Measurements from ENCODE around the gene PPT2.

DNA sequence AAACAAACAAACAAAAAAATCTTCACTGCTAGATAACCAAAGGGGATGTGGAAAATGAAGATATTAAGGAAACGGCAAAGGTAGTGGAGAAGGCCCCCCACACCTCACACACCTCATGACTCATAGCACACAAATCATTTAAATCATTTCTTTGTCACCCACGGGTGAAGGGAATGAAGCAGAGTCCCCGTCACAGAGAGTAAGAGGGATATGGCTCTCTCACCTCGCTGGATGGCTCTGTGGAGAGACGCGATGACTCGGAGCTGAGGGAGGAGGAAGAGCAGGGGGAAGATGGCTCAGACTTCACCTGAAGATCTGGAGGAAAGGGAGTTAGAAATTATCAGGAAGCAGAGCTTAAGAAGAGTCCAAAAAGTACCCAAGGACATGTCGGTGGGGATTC lies 27.1 kb upstream of the PPT2 start:
- no peak for TF ChIP-seq MED8 (CRISPR knock-in tag; IDR thresholded peaks at IDR 0.05; ENCODE audit: insufficient replicate concordance)
- TF ChIP-seq ZNF296 (CRISPR knock-in tag; conservative IDR thresholded peaks at IDR 0.05) = no peak
- no peak for TF ChIP-seq FOXM1 (CRISPR knock-in tag; IDR thresholded peaks at IDR 0.05)
- TF ChIP-seq, protein P1, sequence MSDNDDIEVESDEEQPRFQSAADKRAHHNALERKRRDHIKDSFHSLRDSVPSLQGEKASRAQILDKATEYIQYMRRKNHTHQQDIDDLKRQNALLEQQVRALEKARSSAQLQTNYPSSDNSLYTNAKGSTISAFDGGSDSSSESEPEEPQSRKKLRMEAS (IDR thresholded peaks at IDR 0.05) = no peak
- TF ChIP-seq TAF1 (CRISPR knock-in tag; IDR thresholded peaks at IDR 0.05) = no peak
- TF ChIP-seq, protein P2, sequence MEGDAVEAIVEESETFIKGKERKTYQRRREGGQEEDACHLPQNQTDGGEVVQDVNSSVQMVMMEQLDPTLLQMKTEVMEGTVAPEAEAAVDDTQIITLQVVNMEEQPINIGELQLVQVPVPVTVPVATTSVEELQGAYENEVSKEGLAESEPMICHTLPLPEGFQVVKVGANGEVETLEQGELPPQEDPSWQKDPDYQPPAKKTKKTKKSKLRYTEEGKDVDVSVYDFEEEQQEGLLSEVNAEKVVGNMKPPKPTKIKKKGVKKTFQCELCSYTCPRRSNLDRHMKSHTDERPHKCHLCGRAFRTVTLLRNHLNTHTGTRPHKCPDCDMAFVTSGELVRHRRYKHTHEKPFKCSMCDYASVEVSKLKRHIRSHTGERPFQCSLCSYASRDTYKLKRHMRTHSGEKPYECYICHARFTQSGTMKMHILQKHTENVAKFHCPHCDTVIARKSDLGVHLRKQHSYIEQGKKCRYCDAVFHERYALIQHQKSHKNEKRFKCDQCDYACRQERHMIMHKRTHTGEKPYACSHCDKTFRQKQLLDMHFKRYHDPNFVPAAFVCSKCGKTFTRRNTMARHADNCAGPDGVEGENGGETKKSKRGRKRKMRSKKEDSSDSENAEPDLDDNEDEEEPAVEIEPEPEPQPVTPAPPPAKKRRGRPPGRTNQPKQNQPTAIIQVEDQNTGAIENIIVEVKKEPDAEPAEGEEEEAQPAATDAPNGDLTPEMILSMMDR (CRISPR knock-in tag; IDR thresholded peaks at IDR 0.05) = no peak
- TF ChIP-seq, protein P3, sequence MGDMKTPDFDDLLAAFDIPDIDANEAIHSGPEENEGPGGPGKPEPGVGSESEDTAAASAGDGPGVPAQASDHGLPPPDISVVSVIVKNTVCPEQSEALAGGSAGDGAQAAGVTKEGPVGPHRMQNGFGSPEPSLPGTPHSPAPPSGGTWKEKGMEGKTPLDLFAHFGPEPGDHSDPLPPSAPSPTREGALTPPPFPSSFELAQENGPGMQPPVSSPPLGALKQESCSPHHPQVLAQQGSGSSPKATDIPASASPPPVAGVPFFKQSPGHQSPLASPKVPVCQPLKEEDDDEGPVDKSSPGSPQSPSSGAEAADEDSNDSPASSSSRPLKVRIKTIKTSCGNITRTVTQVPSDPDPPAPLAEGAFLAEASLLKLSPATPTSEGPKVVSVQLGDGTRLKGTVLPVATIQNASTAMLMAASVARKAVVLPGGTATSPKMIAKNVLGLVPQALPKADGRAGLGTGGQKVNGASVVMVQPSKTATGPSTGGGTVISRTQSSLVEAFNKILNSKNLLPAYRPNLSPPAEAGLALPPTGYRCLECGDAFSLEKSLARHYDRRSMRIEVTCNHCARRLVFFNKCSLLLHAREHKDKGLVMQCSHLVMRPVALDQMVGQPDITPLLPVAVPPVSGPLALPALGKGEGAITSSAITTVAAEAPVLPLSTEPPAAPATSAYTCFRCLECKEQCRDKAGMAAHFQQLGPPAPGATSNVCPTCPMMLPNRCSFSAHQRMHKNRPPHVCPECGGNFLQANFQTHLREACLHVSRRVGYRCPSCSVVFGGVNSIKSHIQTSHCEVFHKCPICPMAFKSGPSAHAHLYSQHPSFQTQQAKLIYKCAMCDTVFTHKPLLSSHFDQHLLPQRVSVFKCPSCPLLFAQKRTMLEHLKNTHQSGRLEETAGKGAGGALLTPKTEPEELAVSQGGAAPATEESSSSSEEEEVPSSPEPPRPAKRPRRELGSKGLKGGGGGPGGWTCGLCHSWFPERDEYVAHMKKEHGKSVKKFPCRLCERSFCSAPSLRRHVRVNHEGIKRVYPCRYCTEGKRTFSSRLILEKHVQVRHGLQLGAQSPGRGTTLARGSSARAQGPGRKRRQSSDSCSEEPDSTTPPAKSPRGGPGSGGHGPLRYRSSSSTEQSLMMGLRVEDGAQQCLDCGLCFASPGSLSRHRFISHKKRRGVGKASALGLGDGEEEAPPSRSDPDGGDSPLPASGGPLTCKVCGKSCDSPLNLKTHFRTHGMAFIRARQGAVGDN (CRISPR knock-in tag; IDR thresholded peaks at IDR 0.05) = no peak
